ENCODE results near the gene MICOS13.

GRCh38 chr19:5727453-5728050 lies 47.2 kb upstream of the MICOS13 start:
- TF ChIP-seq CTCF (IDR thresholded peaks at IDR 0.05; ENCODE audit: poor library complexity, severe bottlenecking) (no peak), EP300 (conservative IDR thresholded peaks at IDR 0.05; ENCODE audit: poor library complexity, severe bottlenecking) (no peak), POLR2AphosphoS5 (IDR thresholded peaks at IDR 0.05) (no peak), EZH2 (IDR thresholded peaks at IDR 0.05; ENCODE audit: borderline replicate concordance, insufficient read depth, low read length, poor library complexity, severe bottlenecking) (no peak), REST (IDR thresholded peaks at IDR 0.05; ENCODE audit: borderline replicate concordance) (no peak), RAD21 (conservative IDR thresholded peaks at IDR 0.05) (no peak)
